Liver (tissue), 9 donors: ENCODE measurements around the gene TFDP2. TPM values are rescaled to one million over a fixed set of nuclear protein-coding genes. Genes with fewer than 3 reads are reported as not detected.

ENCODE experiments used
- DNase-seq: peaks from one replicate; pipeline ENCODE4 v3.0.0-alpha.2; 2017; ENCODE audit warnings: low spot score
- H3K27ac ChIP-seq, 2 donors: one replicate each; pipeline ENCODE4 v1.7.0; 2013; ENCODE audit warnings: inconsistent platforms in 2 of 2, low read length in 2 of 2, control low read depth in 1 of 2, low read depth in 1 of 2, mild to moderate bottlenecking in 1 of 2
- H3K27me3 ChIP-seq, 4 donors: one replicate each; pipeline versions ENCODE4 v1.6.1 to v1.7.0; 2013; ENCODE audit warnings: low read length in 3 of 4, inconsistent platforms in 1 of 4, mild to moderate bottlenecking in 1 of 4, moderate library complexity in 1 of 4; ENCODE audit not compliant: control insufficient read depth in 4 of 4, insufficient read depth in 4 of 4
- H3K36me3 ChIP-seq, 4 donors: one replicate each; pipeline versions ENCODE4 v1.6.1 to v1.7.0; 2013; ENCODE audit warnings: low read length in 3 of 4, mild to moderate bottlenecking in 3 of 4, low read depth in 1 of 4, moderate library complexity in 1 of 4; ENCODE audit not compliant: control insufficient read depth in 4 of 4, insufficient read depth in 3 of 4
- H3K4me1 ChIP-seq, 4 donors: one replicate each; pipeline versions ENCODE4 v1.6.1 to v1.7.0; 2013; ENCODE audit warnings: low read length in 3 of 4, mild to moderate bottlenecking in 3 of 4, moderate library complexity in 1 of 4; ENCODE audit not compliant: control insufficient read depth in 4 of 4, insufficient read depth in 4 of 4
- H3K4me3 ChIP-seq, 3 donors: one replicate each; pipeline versions ENCODE4 v1.6.1 to v1.7.0; 2013; ENCODE audit warnings: low read length in 3 of 3, control low read depth in 1 of 3, low read depth in 1 of 3, mild to moderate bottlenecking in 1 of 3
- H3K9ac ChIP-seq, 2 donors: one replicate each; pipeline ENCODE4 v1.7.0; 2013; ENCODE audit warnings: low read length in 2 of 2, mild to moderate bottlenecking in 2 of 2, moderate library complexity in 2 of 2, control low read depth in 1 of 2, low read depth in 1 of 2
- H3K9me3 ChIP-seq, 4 donors: one replicate each; pipeline versions ENCODE4 v1.6.1 to v1.7.0; 2013; ENCODE audit warnings: low read length in 3 of 4; ENCODE audit not compliant: control insufficient read depth in 4 of 4
- EGR1 ChIP-seq, 2 donors: IDR thresholded peaks; 2 replicates each; pipeline ENCODE4 v1.6.1; 2016 to 2018; ENCODE audit warnings: antibody characterized with exemption in 2 of 2, low read depth in 2 of 2
- FOXA1 ChIP-seq: IDR thresholded peaks from 2 replicates; pipeline ENCODE4 v1.6.1; 2016; ENCODE audit warnings: antibody characterized with exemption
- FOXA2 ChIP-seq: IDR thresholded peaks from 2 replicates; pipeline ENCODE4 v1.6.1; 2016; ENCODE audit warnings: antibody characterized with exemption
- GABPA ChIP-seq, 2 donors: IDR thresholded peaks in 1 of 2; conservative IDR thresholded peaks in 1 of 2; 2 replicates each; pipeline ENCODE4 v1.6.1; 2016; ENCODE audit warnings: antibody characterized with exemption in 2 of 2, mild to moderate bottlenecking in 1 of 2, moderate library complexity in 1 of 2
- HNF4A ChIP-seq, 2 donors: conservative IDR thresholded peaks; 2 replicates each; pipeline ENCODE4 v1.6.1; 2016; ENCODE audit warnings: antibody characterized with exemption in 2 of 2, mild to moderate bottlenecking in 2 of 2
- HNF4G ChIP-seq: IDR thresholded peaks from 2 replicates; pipeline ENCODE4 v1.6.1; 2016; ENCODE audit warnings: antibody characterized with exemption
- JUND ChIP-seq, 2 donors: IDR thresholded peaks; 2 replicates each; pipeline ENCODE4 v1.6.1; 2016; ENCODE audit warnings: antibody characterized with exemption in 2 of 2
- NR2F2 ChIP-seq: IDR thresholded peaks from 2 replicates; pipeline ENCODE4 v1.6.1; 2016; ENCODE audit warnings: antibody characterized with exemption
- RAD21 ChIP-seq, 2 donors: IDR thresholded peaks; 2 replicates each; pipeline ENCODE4 v1.6.1; 2016; ENCODE audit warnings: antibody characterized with exemption in 2 of 2, mild to moderate bottlenecking in 2 of 2
- RXRA ChIP-seq, 2 donors: IDR thresholded peaks; 2 replicates each; pipeline ENCODE4 v1.6.1; 2017 to 2018; ENCODE audit warnings: antibody characterized with exemption in 2 of 2, mild to moderate bottlenecking in 1 of 2
- TAF1 ChIP-seq: conservative IDR thresholded peaks from 2 replicates; pipeline ENCODE4 v1.6.1; 2016; ENCODE audit warnings: antibody characterized with exemption, mild to moderate bottlenecking
- YY1 ChIP-seq: IDR thresholded peaks from 2 replicates; pipeline ENCODE4 v1.6.1; 2016; ENCODE audit warnings: antibody characterized with exemption, mild to moderate bottlenecking
- polyA plus RNA-seq, 2 donors: library from polyadenylated mRNA; stranded (reverse) in 1 of 2; unstranded in 1 of 2; fragments of 200-250 nt in 1 of 2; fragments of >200 nt in 1 of 2; fragmentation: Nextera tagmentation in 1 of 2; extraction: Ambion mirVana in 1 of 2; gene quantifications; one replicate each; pipeline versions ENCODE4 v1.2.1 to v1.2.3, GENCODE V29; 2013 to 2015
- total RNA-seq, 2 donors: library from RNA; depleted of rRNA; stranded (reverse); fragments of >200 nt; gene quantifications; one replicate each; pipeline ENCODE4 v1.2.3, GENCODE V29; 2014
- TF ChIP-seq, protein P1 (sequence below): IDR thresholded peaks from 2 replicates; pipeline ENCODE4 v1.6.1; 2016; ENCODE audit warnings: antibody characterized with exemption, mild to moderate bottlenecking
- TF ChIP-seq, protein P2 (sequence below): fragments of 150-350 bp; IDR thresholded peaks from 2 replicates; pipeline ENCODE4 v1.5.1; 2017; ENCODE audit warnings: improper control_type of control experiment, low read depth, low read length; ENCODE audit not compliant: missing input control
- TF ChIP-seq, protein P3 (sequence below): IDR thresholded peaks from 2 replicates; pipeline ENCODE4 v1.6.1; 2016; ENCODE audit warnings: antibody characterized with exemption
- donor health status: healthy.
- donor health status: healthy.
- donor health status: healthy.
- donor health status: healthy.
- donor health status: healthy.

TFDP2 gene
- total and polyA plus RNA-seq, 4 donors, result 8.0 to 52.0 (median 29.7) TPM

DNA sequence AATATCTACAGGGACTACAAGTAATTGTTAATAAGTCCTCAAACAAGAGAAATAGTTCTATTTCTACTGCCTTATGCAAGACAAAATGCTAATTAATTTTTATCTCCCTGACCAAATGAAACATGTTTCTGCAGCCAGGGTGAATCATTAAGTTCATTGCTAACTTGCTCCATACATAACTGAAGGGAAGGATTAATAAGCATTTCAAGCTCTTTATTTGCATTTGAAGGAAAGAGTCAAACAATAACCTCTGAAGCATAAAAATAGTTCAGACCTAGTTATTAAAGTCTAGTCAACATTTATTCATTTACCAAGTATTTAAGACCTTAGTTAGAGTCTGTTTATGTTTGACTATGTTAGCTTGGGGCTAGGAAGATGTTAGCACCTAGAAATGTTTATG, 152.9 kb downstream of the TFDP2 start:
- H3K27ac ChIP-seq, result no peak overlapping the region

DNA sequence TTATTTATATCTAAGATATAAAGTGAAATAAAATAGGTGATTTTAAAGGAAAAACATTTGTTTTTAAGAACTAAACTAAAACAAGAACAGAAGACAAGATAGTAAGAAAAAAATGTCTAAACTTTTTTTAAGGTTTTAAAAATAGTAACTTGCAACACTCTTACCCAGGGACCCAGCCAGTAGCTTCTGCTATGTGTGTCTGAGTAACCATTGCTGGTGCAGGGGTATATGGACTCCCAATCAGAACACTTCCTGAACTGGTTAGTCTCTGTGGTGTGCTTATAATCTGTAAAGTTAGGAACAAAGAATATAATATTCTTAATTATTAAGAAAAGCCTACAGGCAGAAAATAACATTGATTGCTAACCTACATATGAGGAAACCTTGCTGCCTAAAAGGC, 154.5 kb downstream of the TFDP2 start:
- no peaks in the 10 kb centered on the region for H3K27me3 ChIP-seq
- no peak for TF ChIP-seq RXRA (IDR thresholded peaks at IDR 0.05)
- TF ChIP-seq FOXA1, result no peak
- TF ChIP-seq, protein P1, sequence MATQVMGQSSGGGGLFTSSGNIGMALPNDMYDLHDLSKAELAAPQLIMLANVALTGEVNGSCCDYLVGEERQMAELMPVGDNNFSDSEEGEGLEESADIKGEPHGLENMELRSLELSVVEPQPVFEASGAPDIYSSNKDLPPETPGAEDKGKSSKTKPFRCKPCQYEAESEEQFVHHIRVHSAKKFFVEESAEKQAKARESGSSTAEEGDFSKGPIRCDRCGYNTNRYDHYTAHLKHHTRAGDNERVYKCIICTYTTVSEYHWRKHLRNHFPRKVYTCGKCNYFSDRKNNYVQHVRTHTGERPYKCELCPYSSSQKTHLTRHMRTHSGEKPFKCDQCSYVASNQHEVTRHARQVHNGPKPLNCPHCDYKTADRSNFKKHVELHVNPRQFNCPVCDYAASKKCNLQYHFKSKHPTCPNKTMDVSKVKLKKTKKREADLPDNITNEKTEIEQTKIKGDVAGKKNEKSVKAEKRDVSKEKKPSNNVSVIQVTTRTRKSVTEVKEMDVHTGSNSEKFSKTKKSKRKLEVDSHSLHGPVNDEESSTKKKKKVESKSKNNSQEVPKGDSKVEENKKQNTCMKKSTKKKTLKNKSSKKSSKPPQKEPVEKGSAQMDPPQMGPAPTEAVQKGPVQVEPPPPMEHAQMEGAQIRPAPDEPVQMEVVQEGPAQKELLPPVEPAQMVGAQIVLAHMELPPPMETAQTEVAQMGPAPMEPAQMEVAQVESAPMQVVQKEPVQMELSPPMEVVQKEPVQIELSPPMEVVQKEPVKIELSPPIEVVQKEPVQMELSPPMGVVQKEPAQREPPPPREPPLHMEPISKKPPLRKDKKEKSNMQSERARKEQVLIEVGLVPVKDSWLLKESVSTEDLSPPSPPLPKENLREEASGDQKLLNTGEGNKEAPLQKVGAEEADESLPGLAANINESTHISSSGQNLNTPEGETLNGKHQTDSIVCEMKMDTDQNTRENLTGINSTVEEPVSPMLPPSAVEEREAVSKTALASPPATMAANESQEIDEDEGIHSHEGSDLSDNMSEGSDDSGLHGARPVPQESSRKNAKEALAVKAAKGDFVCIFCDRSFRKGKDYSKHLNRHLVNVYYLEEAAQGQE, result no peak
- TF ChIP-seq HNF4A (conservative IDR thresholded peaks at IDR 0.05), result no peak
- no peak for TF ChIP-seq GABPA (IDR thresholded peaks at IDR 0.05 in 1 of 2, conservative IDR thresholded peaks at IDR 0.05 in 1 of 2)
- TF ChIP-seq JUND (IDR thresholded peaks at IDR 0.05), result no peak
- no peak for TF ChIP-seq FOXA2
- TF ChIP-seq NR2F2, result no peak
- no peak for TF ChIP-seq RAD21 (IDR thresholded peaks at IDR 0.05)
- DNase-seq, result no peak
- no peaks in the 10 kb centered on the region for H3K9me3 ChIP-seq
- H3K9ac ChIP-seq, result no peak overlapping the region
- H3K4me3 ChIP-seq, result no peak overlapping the region
- peaks cover 0 to 4% (median 0%) of the 10 kb centered on the region in 4 donors for H3K36me3 ChIP-seq
- no peak overlapping the region for H3K27ac ChIP-seq
- H3K4me1 ChIP-seq, result no peaks in the 10 kb centered on the region

More for the DNA sequence above, 152.9 kb downstream of the TFDP2 start:
- Histone ChIP-seq H3K27me3 (no peaks in the 10 kb centered on the region), H3K4me1 (no peaks in the 10 kb centered on the region), H3K9ac (no peak overlapping the region), H3K9me3 (no peaks in the 10 kb centered on the region), H3K36me3 (peaks cover 0 to 4% (median 0%) of the 10 kb centered on the region in 4 donors), H3K4me3 (no peak overlapping the region)
- no peak for DNase-seq
- TF ChIP-seq FOXA1 (no peak), FOXA2 (no peak), EGR1 (IDR thresholded peaks at IDR 0.05; ENCODE audit: low read depth in 2 of 2) (no peak), RAD21 (IDR thresholded peaks at IDR 0.05) (no peak), TAF1 (no peak), RXRA (IDR thresholded peaks at IDR 0.05) (no peak), NR2F2 (no peak), HNF4G (no peak), YY1 (no peak), GABPA (IDR thresholded peaks at IDR 0.05 in 1 of 2, conservative IDR thresholded peaks at IDR 0.05 in 1 of 2) (no peak)
- TF ChIP-seq, protein P1, result no peak
- TF ChIP-seq, protein P2, sequence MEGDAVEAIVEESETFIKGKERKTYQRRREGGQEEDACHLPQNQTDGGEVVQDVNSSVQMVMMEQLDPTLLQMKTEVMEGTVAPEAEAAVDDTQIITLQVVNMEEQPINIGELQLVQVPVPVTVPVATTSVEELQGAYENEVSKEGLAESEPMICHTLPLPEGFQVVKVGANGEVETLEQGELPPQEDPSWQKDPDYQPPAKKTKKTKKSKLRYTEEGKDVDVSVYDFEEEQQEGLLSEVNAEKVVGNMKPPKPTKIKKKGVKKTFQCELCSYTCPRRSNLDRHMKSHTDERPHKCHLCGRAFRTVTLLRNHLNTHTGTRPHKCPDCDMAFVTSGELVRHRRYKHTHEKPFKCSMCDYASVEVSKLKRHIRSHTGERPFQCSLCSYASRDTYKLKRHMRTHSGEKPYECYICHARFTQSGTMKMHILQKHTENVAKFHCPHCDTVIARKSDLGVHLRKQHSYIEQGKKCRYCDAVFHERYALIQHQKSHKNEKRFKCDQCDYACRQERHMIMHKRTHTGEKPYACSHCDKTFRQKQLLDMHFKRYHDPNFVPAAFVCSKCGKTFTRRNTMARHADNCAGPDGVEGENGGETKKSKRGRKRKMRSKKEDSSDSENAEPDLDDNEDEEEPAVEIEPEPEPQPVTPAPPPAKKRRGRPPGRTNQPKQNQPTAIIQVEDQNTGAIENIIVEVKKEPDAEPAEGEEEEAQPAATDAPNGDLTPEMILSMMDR, result no peak
- TF ChIP-seq, protein P3, sequence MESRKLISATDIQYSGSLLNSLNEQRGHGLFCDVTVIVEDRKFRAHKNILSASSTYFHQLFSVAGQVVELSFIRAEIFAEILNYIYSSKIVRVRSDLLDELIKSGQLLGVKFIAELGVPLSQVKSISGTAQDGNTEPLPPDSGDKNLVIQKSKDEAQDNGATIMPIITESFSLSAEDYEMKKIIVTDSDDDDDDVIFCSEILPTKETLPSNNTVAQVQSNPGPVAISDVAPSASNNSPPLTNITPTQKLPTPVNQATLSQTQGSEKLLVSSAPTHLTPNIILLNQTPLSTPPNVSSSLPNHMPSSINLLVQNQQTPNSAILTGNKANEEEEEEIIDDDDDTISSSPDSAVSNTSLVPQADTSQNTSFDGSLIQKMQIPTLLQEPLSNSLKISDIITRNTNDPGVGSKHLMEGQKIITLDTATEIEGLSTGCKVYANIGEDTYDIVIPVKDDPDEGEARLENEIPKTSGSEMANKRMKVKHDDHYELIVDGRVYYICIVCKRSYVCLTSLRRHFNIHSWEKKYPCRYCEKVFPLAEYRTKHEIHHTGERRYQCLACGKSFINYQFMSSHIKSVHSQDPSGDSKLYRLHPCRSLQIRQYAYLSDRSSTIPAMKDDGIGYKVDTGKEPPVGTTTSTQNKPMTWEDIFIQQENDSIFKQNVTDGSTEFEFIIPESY, result no peak
